HG02943 (cell line): ENCODE data around the gene TRAF3.
A peak's percentile ranks its signal among the peaks of the same experiment; 100 is the strongest.

ENCODE experiments used
- ATAC-seq: cut with Tn5 transposase; IDR thresholded peaks from one replicate; pipeline ENCODE4 v1.9.1; 2021; ENCODE audit warnings: mild to moderate bottlenecking, low read depth, moderate library complexity; ENCODE audit not compliant: unreplicated experiment

Gene TRAF3, protein sequence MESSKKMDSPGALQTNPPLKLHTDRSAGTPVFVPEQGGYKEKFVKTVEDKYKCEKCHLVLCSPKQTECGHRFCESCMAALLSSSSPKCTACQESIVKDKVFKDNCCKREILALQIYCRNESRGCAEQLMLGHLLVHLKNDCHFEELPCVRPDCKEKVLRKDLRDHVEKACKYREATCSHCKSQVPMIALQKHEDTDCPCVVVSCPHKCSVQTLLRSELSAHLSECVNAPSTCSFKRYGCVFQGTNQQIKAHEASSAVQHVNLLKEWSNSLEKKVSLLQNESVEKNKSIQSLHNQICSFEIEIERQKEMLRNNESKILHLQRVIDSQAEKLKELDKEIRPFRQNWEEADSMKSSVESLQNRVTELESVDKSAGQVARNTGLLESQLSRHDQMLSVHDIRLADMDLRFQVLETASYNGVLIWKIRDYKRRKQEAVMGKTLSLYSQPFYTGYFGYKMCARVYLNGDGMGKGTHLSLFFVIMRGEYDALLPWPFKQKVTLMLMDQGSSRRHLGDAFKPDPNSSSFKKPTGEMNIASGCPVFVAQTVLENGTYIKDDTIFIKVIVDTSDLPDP

DNA sequence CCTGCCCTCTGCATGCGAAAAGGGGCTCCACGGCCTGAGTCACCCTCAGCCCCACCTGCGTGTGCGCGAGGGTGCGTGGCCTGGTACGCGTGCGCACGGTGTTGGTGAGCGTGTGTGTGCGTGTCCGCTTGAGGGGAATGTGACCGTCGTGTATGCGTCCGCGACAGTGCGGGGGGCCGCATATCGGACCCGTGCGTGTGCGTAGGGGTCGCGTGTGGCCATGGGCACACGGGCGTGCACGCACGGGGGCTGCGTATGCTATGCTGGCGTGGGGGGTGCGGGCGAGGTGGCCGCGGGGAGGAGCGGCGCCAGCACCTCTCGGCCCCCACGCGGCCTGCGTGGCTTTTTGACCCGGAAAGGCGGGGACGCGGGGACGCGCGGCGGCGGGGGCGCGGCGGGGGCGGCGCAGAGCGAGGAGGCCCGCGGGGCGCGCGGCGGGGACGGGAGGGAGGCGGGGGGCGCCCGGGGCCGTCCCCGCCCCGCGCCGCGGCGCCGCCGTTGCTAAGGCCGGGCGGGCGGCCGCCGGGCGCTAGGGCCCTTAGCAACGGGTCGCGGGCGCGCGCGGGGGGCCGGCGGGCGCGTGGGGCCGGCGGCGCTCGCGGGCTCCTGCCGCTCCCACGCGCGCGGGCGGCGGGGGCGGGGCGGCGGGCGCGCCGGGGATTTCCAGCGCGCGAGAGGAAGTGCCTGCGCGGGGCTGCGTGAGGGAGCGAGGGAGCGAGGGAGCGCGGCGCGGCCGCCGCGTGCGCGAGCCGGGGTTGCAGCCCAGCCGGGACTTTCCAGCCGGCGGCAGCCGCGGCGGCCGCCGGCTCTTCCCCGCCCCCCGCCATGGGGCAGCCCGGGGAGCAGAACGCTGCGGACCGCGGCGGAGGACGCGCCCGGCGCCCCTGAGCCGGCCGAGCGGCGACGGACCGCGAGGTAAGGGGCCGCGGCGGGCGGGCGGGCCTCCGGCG, at the start of gene TRAF3:
Gene TRAF3 (plus strand): TSS at position 689 of the 950 bp plus-strand sequence. CDS start 92,753 bp downstream, outside the sequence.
- peak; percentile 43 for ATAC-seq

DNA sequence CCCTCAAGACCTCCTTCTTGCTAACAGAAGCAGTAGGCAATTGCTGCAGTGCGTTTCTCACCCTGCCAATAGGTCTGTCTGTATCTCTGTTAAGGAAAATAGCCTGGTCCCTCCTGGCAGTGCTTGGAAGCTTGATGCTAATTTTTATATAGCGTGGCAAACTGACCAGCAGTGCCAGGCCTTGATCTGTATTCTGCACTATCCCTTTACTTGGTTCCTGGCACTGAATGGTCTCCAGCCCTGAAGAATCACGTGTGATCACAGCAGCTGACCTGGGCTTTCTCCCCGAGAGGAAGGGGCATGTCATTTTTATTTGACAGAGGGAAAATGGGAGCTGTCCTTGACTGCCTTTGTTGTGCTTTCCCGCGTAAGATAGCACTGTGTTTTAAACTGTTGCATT, 48.7 kb upstream of the TRAF3 start:
- no peak for ATAC-seq

DNA sequence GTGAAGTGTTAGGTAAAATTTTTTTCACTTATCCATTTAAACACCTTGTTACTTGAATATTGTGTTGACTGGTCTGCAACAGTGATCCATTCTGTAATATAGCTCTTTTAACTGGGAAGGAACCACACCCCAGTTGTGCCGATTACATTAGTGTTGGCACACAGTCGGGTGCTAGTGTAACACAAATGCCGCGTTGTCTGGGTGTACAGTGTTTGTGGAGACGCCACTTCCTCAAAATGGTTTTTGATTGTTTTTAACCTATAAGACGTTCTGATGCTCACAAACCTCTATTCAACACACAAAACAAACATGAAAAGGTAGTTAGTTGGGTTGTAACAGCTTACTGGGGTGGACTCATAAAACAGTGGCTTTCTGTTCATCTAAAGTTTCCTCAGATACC, 48.0 kb upstream of the TRAF3 start:
- no peak for ATAC-seq

DNA sequence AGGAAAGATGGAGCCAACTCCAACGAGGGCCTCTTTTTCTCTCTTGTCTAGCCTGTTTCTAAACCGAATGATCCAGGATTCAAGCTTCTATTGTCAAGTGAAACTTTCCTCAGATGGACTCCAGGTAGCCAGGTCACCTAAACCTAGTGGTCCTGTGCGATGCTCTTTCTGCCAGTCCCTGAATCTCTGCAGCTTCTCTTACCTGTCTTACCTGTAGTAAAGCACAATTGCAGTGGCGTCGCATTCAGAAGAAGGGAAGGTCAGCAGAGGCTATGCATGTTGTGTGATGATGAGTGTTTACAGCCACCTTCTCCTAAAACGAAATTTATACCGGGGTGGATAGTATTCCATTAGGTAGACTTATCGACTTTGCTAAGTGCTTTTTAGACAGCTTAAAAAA, 47.4 kb upstream of the TRAF3 start:
- ATAC-seq: no peak

DNA sequence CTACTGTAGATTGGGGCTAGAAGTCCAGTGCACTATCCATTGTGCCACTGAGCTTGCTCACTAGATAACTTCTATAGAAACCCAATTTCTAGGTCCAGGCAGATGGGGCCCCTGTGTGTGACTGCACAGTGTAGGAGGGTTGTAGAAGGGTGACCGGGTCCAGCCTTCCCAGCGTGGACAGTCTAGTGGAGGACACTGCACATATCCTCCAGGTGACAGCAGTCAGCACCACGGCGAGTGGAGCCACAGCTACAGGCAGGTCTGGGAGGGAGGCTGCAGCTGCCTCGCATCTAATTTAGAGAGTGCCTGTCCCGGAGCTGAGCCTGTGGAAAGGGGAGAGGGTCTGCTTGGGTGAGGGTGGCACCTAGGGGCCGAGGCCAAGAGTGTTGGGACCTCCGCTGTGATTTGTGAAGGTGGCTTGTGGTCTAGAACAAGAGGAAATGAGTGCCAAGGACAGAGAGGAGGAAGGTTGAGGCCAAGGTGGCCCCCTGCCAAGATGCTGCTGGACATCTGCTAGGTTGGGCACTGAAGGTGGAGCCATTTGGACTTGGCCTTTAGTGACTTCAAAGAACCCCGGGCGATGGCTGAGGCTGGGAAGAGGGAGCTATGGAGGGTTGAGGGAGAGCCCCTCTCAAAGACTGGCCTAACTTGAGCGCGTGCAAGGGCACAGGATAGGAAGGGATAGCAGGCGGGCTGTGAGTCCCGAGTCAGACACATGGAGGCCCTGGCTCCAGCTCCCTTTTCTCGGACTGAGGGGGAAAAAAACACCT, 46.0 kb upstream of the TRAF3 start:
- no peak for ATAC-seq

DNA sequence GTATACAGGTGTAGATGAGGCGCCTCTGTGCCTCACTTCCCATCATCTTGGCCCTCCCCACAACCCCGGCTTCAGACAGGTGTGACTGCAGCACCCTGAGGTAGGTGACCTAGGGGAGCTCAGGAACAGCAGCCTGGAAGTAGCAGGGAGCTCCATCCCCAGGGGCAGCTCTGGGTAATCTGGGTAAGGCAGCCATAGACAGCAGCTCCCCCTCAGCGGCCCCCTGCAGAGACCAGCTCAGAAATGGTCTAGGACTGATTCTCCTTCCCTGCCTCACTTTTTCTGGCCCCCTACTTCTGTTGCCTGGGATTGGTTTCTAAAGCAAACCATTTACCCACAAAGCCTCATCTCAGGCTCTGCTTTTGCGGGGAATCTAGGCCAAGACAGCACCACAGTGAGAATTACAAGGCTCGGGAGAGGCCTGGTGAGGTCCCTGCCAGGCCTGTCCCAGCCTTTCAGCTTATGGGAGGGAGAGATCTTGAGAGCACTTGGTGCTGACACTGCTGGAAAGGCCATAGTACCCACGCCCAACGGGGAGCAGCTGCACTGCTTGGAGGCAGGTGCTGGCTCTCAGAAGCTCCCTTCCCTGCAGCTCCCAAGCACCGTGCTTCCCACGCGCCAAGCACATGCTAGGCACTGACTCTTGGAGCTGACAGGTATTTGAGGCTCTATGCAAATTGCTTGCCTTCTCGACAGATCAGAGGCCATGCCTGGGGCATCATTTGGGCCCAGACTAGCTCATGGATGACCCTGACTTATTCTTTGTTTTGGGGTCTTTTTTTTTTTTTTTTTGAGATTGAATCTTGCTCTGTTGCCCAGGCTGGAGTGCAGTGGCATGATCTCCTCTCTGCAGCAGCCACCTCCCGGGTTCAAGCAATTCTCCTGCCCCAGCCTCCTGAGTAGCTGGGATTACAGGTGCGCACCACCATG, 45.1 kb upstream of the TRAF3 start:
- ATAC-seq: no peak

DNA sequence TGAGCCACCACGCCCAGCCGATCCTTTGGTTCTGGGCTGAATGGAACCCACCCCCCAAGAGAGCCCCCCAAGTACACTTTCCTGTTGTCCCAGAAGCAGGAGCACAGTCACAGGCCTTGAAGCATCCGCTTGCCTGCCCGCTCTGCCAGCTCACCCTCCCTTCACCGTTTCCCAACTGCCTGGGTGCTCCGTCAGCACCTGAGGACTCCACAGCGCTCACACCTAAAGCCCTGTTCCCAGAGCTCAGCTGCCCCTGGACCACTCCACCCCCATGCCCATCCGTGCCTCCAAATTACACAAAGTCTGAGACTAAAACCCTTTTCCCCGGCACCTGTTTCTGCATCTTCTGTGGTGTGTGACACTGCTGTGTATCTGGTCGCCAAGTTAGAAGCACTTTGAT, 44.3 kb upstream of the TRAF3 start:
- no peak for ATAC-seq

DNA sequence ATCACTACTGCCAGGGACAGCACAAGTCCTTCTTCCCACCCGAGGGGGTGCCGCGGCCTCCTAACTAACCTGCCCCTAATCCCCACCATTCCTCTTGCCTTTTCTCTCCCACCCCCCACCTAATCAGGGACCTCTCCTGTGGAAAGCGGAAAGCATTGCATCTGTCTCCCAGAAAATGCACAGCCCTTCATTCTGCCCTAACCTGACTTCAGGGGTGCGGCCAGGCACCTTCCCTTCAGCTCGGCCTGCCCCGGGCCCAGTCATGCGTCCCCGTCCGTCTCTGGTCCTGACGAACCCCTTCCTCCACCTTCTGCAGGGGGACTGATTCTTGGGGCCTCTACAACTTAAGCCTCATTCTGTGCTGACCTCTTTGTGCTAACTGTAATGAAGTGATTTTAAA, 43.9 kb upstream of the TRAF3 start:
- no peak for ATAC-seq

DNA sequence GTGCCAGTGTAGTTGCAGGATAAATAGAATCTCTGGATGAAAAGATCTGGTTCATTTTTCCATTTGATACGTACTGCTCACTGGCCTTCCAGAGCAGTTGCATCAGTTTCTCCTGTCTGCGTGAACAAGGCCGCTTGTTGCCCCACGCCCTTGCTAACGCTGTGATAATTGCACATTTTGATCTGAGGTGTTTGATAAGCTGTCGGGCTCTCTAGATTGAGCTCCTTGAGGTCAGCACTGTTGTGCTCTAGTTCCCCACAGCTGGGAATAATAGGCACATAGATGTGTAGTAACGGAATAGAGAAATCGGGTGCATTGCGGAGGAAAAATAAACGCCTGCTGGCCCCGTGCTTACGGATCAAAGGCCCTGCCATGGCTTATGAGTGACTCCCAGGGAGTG, 42.8 kb upstream of the TRAF3 start:
- ATAC-seq: no peak

DNA sequence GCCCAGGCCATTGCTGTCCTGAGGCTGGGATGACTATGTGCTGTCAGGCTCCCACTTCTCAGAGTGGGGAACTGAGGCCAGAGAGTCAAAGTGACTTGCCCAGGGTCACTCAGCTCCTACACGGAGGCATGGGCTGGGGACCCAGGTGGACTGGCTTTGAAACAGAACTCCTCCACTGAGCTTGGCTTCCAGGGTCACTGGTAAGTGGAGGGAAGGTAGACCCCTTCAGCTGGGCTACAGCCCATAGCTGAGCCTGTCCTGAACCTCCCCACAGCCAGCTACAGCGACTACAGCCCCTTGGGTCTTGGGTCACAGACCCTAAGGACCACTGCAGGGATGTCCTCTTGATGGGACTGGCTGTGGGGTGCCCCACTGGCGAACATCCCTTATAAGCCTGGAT, 40.3 kb upstream of the TRAF3 start:
- ATAC-seq: no peak

DNA sequence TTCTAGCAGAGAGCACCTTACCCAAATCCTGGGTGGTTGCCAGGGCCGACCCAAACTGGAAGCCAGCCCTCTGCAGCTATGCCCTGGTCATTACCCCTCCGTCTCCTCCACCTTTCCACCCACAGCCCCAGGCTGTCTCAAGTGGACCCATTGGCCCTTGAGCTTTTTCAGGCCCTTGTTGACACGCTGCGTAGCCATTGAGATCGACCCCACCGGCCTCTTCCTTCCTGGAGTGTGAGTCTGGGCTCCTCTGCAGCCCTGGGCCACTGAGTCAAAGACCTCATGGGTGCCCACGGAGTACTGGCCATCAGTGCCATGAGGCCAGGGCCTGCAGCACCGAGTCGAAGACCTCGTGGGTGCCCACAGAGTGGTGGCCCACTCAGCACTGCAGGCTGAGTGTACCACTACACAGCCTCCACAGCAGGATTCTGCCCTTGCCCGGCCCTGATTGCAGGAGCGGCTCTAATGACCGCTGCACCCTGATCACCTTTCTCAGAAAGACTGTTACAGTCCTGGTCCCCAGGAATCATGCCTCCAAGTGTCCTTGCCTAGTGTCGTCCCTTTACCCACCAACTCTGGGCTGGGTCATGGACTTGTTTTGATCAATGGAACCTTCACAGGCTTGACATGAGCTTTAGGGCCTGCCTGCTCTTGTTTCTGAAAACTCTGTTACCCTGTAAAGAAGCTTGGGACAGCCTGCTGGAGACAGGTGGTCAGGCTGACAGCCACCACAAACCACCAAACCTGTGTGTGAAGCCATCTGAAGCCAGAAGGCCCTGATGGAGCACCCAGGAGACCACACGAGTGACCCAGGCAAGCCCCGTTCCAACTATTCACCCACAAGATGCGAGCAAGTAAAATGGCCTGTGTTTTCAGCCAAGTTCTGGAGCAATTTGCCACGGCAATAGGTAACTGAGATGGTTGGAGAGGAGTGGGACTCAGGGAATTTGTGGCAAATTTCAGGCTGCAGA, 39.6 kb upstream of the TRAF3 start:
- ATAC-seq: no peak

DNA sequence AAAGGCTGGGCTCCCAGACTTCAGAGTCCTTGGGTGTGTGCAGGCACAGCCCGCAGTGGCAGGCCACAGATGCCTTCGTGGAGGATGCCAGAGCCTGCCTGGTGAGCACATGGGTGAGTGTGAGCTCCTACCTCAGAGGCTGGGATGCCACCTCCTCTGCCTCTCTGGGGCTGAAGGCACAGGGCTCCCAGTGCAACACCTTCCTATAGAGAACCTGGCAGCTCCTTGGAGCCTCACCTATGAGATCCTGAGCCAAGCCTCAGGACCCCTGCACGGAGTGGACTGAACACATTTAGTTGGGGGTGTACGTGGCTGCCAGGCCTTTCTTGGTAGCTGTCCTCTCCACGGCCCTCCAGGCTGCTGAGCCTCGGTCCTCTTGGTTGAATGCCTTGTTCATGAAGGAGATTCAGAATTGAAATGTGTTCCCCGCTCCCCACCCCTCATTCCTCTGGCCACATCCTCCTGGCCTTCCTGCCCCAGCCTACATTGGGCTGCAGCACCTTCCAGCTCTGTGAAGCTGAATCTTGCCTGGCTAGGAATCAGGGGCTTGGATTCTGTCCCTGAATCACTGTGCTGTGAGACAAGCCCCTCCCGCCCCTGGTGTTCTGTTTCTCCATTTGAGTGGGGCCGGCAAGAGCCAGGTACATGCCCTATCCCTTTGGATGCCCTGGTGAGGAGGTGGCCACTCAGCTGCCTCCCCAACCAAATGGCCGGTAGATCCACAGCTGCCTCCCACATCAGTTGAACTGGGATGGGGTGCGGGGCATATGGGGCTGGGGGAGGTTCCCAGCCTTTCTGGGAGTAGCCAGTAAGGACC, 38.7 kb upstream of the TRAF3 start:
- no peak for ATAC-seq

DNA sequence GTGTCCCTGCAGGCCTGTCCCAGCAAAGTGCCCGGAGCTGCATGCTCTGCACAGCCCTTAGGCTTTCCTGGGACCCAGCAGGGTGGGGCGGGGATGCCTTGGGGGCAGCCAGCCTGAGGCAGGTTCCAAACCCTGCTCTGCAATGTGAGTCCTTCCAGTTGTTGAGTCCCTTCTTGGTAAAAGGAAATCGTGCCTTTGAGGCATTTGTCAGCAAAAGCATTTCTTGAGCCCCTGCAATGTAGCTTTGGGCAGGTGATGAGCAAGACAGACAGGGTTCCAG, 38.1 kb upstream of the TRAF3 start:
- no peak for ATAC-seq

DNA sequence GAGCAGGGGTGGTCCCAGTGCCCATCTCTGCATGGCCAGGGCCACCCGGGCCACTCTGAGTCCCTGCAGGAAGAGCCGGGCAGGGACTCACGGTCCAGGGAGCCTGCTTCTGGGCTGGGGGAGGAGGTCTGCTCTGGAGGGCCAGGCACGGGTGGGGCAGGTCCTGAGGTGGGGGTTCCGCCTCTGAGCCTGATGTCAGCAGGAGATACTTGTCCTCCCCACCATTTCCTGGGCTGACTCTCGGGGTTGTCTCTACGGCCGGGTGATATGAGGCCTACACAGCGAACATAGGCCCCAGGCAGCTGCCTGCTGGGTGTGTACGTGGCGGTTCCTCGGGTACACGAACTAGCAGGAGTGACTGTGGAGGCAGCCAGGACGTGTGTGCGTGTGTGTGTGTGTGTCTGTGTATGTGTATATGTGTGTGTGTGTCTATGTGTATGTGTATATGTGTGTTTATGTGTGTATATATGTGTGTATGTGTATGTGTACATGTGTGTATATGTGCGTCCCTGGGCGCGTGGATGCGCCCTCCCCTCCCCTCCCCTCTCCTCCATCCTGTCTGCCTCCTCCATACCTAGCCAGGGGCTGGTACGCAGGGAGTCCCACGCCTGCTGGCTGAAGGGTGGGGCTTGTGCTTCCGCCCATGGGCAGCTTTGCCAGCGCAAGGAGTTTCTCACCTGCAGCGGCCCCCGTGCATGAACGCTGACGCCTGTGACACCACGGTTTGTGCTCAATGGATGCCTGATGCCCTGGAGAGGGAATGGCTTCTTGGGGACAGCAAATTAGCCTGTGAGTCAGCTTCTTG, 30.4 kb upstream of the TRAF3 start:
- no peak for ATAC-seq

DNA sequence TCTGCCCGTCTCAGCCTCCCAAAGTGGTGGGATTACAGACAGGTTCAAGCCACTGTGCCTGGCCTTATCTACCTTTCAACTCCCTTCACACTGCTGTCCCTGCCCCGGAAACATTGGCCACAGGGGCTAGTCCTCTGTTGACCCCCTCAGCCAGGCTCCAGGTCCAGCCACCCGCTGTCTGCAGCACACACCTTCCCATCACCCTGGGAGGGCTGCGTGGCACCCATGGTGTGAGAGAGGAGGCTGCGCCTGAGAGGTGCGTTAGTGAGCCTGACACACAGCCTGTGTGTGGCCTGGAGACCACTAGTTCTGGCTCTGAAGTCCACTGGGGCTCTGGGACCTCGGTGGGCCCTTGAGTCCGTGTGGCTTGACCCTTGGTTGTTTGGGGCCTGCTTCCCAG, 28.4 kb upstream of the TRAF3 start:
- no peak for ATAC-seq

DNA sequence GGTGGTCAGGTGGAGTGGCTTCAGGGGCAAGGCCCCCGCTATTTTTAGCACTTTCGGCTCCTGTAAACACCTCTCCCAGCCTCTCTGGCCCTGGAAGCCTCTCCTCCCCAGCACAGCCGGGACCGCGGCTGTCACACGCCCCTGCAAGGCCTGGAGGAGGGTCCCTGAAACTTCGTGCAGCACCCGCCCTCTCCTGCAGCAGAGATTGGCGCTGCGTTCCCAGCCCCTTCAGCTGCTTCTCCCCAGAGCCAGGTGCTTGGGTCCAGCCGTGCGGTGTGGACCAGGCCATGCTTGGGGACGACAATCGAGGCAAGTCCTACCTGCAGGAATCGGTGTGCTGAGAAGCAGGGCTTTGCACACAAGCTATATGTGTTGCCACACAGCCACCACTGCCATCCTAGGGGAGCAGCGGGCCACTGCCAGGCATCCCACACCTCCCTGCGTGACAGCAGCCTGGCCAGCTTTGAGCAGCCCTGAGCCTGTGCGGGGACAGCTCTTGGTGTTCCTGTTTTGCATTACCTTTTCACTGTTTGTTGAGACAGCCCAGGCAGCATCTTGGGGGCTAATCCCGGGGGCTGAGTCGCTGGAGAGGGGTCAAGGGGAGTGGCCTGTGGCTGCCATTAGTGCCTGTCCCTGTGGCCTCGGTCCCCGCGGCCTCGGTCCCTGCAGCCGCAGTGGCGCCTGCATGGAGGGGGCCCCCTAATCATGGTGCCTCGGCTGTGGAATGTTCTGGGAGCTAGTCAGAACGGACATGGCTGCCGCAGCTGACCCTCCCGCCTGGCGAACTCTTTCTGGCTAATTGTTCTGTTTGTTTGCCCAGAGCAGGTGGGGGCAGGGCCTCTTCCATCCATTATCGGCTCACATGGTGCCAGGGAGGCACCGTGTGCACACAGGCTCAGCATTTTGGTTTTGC, 27.6 kb upstream of the TRAF3 start:
- ATAC-seq: no peak
